H1 (cell line): ENCODE data around the gene TBX2. TPM values are rescaled to one million over a fixed set of nuclear protein-coding genes. Genes with fewer than 3 reads are reported as not detected.

ENCODE experiments used
- CTCF ChIA-PET: fragments of 300-600 bp; sonication (Branson Sonifier 250); formaldehyde crosslinking; loops from one replicate; lab custom pipeline; 2021; ENCODE audit not compliant: partially characterized antibody; lab: Charles Lee
- POLR2A ChIA-PET: fragments of 300-600 bp; sonication (Branson Sonifier 250); formaldehyde crosslinking; loops from one replicate; lab custom pipeline; 2021; ENCODE audit warnings: inconsistent platforms; ENCODE audit not compliant: partially characterized antibody; lab: Charles Lee
- DNase-seq, 2 experiments: peaks; one replicate each; pipeline versions ENCODE4 v3.0.0 to v3.0.0-alpha.2; 2010 to 2022; ENCODE audit warnings: low spot score in 2 of 2, low read depth in 1 of 2, mixed read lengths in 1 of 2
- FAIRE-seq: peaks from 2 replicates; lab custom pipeline; 2011; peaks lifted over from hg19 to GRCh38; lab: Jason Lieb, UNC
- H2AFZ ChIP-seq: 2 replicates; pipeline ENCODE4 v1.8.1; 2012; ENCODE audit warnings: low read length, inconsistent platforms
- H2AK5ac ChIP-seq: 2 replicates; pipeline ENCODE4 v1.6.1; 2013; ENCODE audit warnings: low read depth, low read length
- H2BK120ac ChIP-seq: replicated peaks from 2 replicates; pipeline ENCODE3; 2013; ENCODE audit warnings: low read depth, low read length, inconsistent platforms
- H2BK12ac ChIP-seq: 2 replicates; pipeline ENCODE4 v1.6.1; 2013; ENCODE audit warnings: low read depth, low read length
- H2BK15ac ChIP-seq: 2 replicates; pipeline ENCODE4 v1.6.1; 2013; ENCODE audit warnings: low read length
- H2BK20ac ChIP-seq: 2 replicates; pipeline ENCODE4 v1.6.1; 2013; ENCODE audit warnings: low read length
- H2BK5ac ChIP-seq: 2 replicates; pipeline ENCODE4 v1.6.1; 2013; ENCODE audit warnings: low read depth, low read length
- H3K14ac ChIP-seq: 2 replicates; pipeline ENCODE4 v1.6.1; 2013; ENCODE audit warnings: inconsistent platforms; ENCODE audit not compliant: insufficient read length
- H3K18ac ChIP-seq: 2 replicates; pipeline ENCODE4 v1.6.1; 2013; ENCODE audit warnings: low read length; ENCODE audit errors: extremely low read depth
- H3K23ac ChIP-seq: 2 replicates; pipeline ENCODE4 v1.6.1; 2013; ENCODE audit warnings: inconsistent platforms; ENCODE audit not compliant: insufficient read length
- H3K23me2 ChIP-seq: 2 replicates; pipeline ENCODE4 v1.6.1; 2013; ENCODE audit warnings: low read depth, low read length
- H3K27ac ChIP-seq: 2 replicates; pipeline ENCODE4 v1.6.1; 2011; ENCODE audit warnings: low read depth, low read length, inconsistent platforms
- H3K27me3 ChIP-seq, 4 experiments: replicated peaks in 1 of 4; 1 replicate in 1 of 4; 2 replicates in 3 of 4; pipeline versions ENCODE4 v1.6.1 to v1.8.1; 2011 to 2013; ENCODE audit warnings: low read length in 3 of 4, mild to moderate bottlenecking in 3 of 4, inconsistent platforms in 2 of 4, mixed read lengths in 2 of 4, moderate library complexity in 1 of 4; ENCODE audit not compliant: control insufficient read depth in 3 of 4, insufficient read depth in 3 of 4; ENCODE audit errors: extremely low read depth in 1 of 4
- H3K36me3 ChIP-seq, 4 experiments: 2 replicates each; pipeline versions ENCODE4 v1.6.1 to v1.8.1; 2011 to 2013; ENCODE audit warnings: mild to moderate bottlenecking in 4 of 4, low read length in 3 of 4, moderate library complexity in 2 of 4, control low read depth in 1 of 4, inconsistent platforms in 1 of 4; ENCODE audit not compliant: insufficient read depth in 4 of 4, control insufficient read depth in 2 of 4
- H3K4ac ChIP-seq: replicated peaks from 2 replicates; pipeline ENCODE3; 2013; ENCODE audit warnings: low read length, low read depth, mixed read lengths, inconsistent platforms; ENCODE audit not compliant: insufficient read length
- H3K4me1 ChIP-seq, 4 experiments: replicated peaks in 1 of 4; 1 replicate in 1 of 4; 2 replicates in 3 of 4; pipeline versions ENCODE4 v1.6.1 to v1.8.1; 2011 to 2013; ENCODE audit warnings: low read length in 3 of 4, inconsistent platforms in 2 of 4, mixed read lengths in 1 of 4; ENCODE audit not compliant: insufficient read depth in 4 of 4, control insufficient read depth in 3 of 4
- H3K4me2 ChIP-seq, 2 experiments: 2 replicates each; pipeline versions ENCODE4 v1.6.1 to v1.8.1; 2011 to 2013; ENCODE audit warnings: low read depth in 2 of 2, low read length in 2 of 2, control low read depth in 1 of 2, inconsistent platforms in 1 of 2, mild to moderate bottlenecking in 1 of 2; ENCODE audit not compliant: insufficient read depth in 1 of 2
- H3K4me3 ChIP-seq, 4 experiments: fragments of 200-600, 300-600 bp in 1 of 4; sonication (generic), shearing (Covaris generic), sonication (Bioruptor Twin) in 1 of 4; 2 replicates each; pipeline versions ENCODE4 v1.5.1 to v1.8.1; 2011 to 2016; ENCODE audit warnings: low read length in 4 of 4, low read depth in 3 of 4, control low read depth in 2 of 4, inconsistent platforms in 2 of 4, mild to moderate bottlenecking in 2 of 4, mixed read lengths in 1 of 4, moderate library complexity in 1 of 4; ENCODE audit not compliant: insufficient read depth in 2 of 4; ENCODE audit errors: extremely low read depth in 1 of 4
- H3K56ac ChIP-seq: replicated peaks from 2 replicates; pipeline ENCODE3; 2013; ENCODE audit warnings: low read depth, mild to moderate bottlenecking, mixed read lengths, low read length, inconsistent platforms; ENCODE audit not compliant: insufficient read length
- H3K79me1 ChIP-seq: 2 replicates; pipeline ENCODE4 v1.6.1; 2013; ENCODE audit warnings: low read depth, low read length, control low read depth
- H3K79me2 ChIP-seq, 2 experiments: 2 replicates each; pipeline versions ENCODE4 v1.6.1 to v1.8.1; 2012 to 2013; ENCODE audit warnings: low read length in 2 of 2, mild to moderate bottlenecking in 2 of 2, inconsistent platforms in 1 of 2; ENCODE audit not compliant: insufficient read depth in 2 of 2, control insufficient read depth in 1 of 2
- H3K9ac ChIP-seq, 4 experiments: replicated peaks in 1 of 4; 1 replicate in 1 of 4; 2 replicates in 3 of 4; pipeline versions ENCODE4 v1.6.1 to v1.8.1; 2011 to 2013; ENCODE audit warnings: low read depth in 3 of 4, low read length in 3 of 4, control low read depth in 2 of 4, mild to moderate bottlenecking in 2 of 4, moderate library complexity in 2 of 4, inconsistent platforms in 1 of 4; ENCODE audit errors: extremely low read depth in 1 of 4
- H3K9me3 ChIP-seq, 2 experiments: 2 replicates each; pipeline versions ENCODE4 v1.6.1 to v1.8.1; 2012 to 2013; ENCODE audit warnings: mild to moderate bottlenecking in 2 of 2, moderate library complexity in 2 of 2, control low read depth in 1 of 2, inconsistent platforms in 1 of 2, low read depth in 1 of 2, low read length in 1 of 2, mixed read lengths in 1 of 2; ENCODE audit not compliant: insufficient read depth in 2 of 2
- H4K20me1 ChIP-seq, 2 experiments: replicated peaks in 1 of 2; 2 replicates each; pipeline versions ENCODE3 to v1.8.1; 2011 to 2013; ENCODE audit warnings: inconsistent platforms in 2 of 2, low read length in 2 of 2, mild to moderate bottlenecking in 1 of 2; ENCODE audit not compliant: insufficient read depth in 2 of 2, control insufficient read depth in 1 of 2
- H4K5ac ChIP-seq: 2 replicates; pipeline ENCODE4 v1.6.1; 2013; ENCODE audit warnings: low read length, low read depth, mixed read lengths, inconsistent platforms; ENCODE audit not compliant: insufficient read length
- H4K8ac ChIP-seq: 2 replicates; pipeline ENCODE4 v1.8.0; 2013; ENCODE audit warnings: mild to moderate bottlenecking, moderate library complexity, low read length, inconsistent platforms; ENCODE audit not compliant: insufficient read depth; ENCODE audit errors: extremely low read depth
- H4K91ac ChIP-seq: replicated peaks from 2 replicates; pipeline ENCODE3; 2013; ENCODE audit warnings: low read length, mixed read lengths, inconsistent platforms; ENCODE audit not compliant: insufficient read length
- BRCA1 ChIP-seq: IDR thresholded peaks from 2 replicates; pipeline ENCODE4 v1.6.1; 2012; ENCODE audit warnings: low read depth, low read length, improper control_type of control experiment
- WGBS, 2 experiments: shearing (Covaris generic) in 1 of 2; methylation state at CpG; one replicate each; pipeline versions ENCODE4 v1.1.6 to v1.1.7; 2013 to 2015; ENCODE audit warnings: low lambda C conversion rate in 2 of 2, mixed read lengths in 2 of 2, inconsistent platforms in 1 of 2, low coverage in 1 of 2, missing lambda C conversion rate in 1 of 2; ENCODE audit not compliant: insufficient replicate concordance in 2 of 2, insufficient coverage in 1 of 2, insufficient read length in 1 of 2; ENCODE audit errors: extremely low coverage in 1 of 2, missing lambda C conversion rate in 1 of 2; 5-methylcytosine and 5-hydroxymethylcytosine counted together
- polyA plus RNA-seq, 7 experiments: library from polyadenylated mRNA; depleted of rRNA in 3 of 7; stranded (reverse) in 5 of 7; unstranded in 2 of 7; fragments of >200 nt in 5 of 7; fragments of 200-250 nt in 2 of 7; gene quantifications; 1 replicate in 5 of 7; 2 replicates in 1 of 7; 4 replicates in 1 of 7; pipeline versions ENCODE4 v1.2.1 to v1.2.3, GENCODE V29; 2011 to 2013; ENCODE audit warnings: missing spikeins in 2 of 7, mixed read lengths in 2 of 7
- total RNA-seq: library from RNA; stranded (reverse); fragmentation: NEBNext Ultra II Directional; extraction: Animal tissue kit (Norgen Biotek cat#: 25700); gene quantifications from 2 replicates; pipeline ENCODE4 v1.2.1, GENCODE V29; 2021

Gene TBX2
- total and polyA plus RNA-seq, 2 of the 8 experiments (the other 6 are each of a cell fraction or from before 2014, with no cell fraction given), result not detected

DNA sequence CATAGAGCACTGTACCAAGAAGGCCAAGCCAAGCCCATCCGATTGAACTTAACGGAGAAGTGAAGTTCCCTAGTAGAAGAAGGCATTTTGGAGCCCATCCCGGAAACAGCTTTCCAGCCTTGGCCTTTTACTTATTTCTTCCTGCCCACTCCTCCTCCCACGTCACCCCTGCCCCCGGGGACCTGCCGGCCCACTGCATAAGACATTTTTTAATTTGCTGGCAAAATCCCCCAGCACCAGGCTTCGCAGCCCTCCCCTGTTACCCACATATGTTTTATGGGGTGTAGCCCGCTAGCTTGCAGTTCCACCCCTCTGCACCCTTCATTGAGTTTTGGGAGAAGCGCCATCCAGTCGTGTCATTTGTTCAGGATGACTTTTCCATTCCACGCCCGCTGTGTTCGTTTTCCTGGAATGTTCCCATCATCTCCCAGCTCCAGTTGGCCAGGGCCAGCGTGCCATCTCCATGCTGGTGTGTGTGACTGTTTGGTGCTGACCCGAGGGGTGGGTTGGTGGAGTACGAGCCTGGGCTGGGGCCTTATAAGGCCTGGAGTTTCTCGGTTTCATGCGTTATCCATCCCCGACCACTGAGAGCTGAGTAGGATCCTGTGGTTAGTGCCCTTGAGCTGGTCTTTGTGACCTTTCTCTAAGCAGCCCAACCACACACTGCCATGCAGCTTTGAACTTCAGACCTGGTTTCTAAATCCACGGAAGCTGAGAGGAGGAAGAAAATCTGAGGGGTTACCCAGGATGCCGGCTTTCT lies 20.0 kb upstream of the TBX2 start:
- H3K4ac ChIP-seq, result no peak overlapping the region
- H3K27ac ChIP-seq, result no peak overlapping the region
- POLR2A ChIA-PET, result no interaction called here
- H3K9me3 ChIP-seq, result no peaks in the 10 kb centered on the region
- no peak overlapping the region for H3K18ac ChIP-seq
- H3K9ac ChIP-seq, result no peak overlapping the region
- no peak overlapping the region for H2BK120ac ChIP-seq
- no peak overlapping the region for H3K23ac ChIP-seq
- no peak overlapping the region for H3K4me3 ChIP-seq
- H4K91ac ChIP-seq, result no peak overlapping the region
- H3K56ac ChIP-seq, result no peak overlapping the region
- WGBS, 2 experiments, result 90% methylated on average over 20 of the region's 21 CpGs; no CpG with 5 or more reads in 1 of the 2 experiments
- H3K79me1 ChIP-seq, result no peaks in the 10 kb centered on the region; the same call in 1 of the 2 replicates
- no peak overlapping the region for H4K8ac ChIP-seq
- H2BK5ac ChIP-seq, result no peak overlapping the region
- no peak overlapping the region for H2AK5ac ChIP-seq
- H3K23me2 ChIP-seq, result no peaks in the 10 kb centered on the region
- no peak overlapping the region for H2BK15ac ChIP-seq
- H3K27me3 ChIP-seq, result no peaks in the 10 kb centered on the region
- no peaks in the 10 kb centered on the region for H3K79me2 ChIP-seq
- H3K4me1 ChIP-seq, result peaks cover 0 to 2% (median 0%) of the 10 kb centered on the region in 4 experiments; a peak in 2 of 7 replicates
- DNase-seq (no peak), FAIRE-seq (no peak)
- H2BK12ac ChIP-seq, result no peak overlapping the region
- no peak overlapping the region for H2AFZ ChIP-seq
- H3K4me2 ChIP-seq, result no peak overlapping the region
- no peaks in the 10 kb centered on the region for H4K20me1 ChIP-seq
- no peak overlapping the region for H4K5ac ChIP-seq
- no peak overlapping the region for H2BK20ac ChIP-seq
- CTCF ChIA-PET, result interaction anchor here (0.8 to 2.4 kb wide), 7 partner anchors 10 to 659 kb away, joined by 3 to 10 read pairs (median 5); no protein-coding TSS in a partner anchor
- no peak overlapping the region for H3K14ac ChIP-seq
- no peaks in the 10 kb centered on the region for H3K36me3 ChIP-seq
- TF ChIP-seq BRCA1, result no peak
